ENCODE results near the gene IFNL3. TPM values are rescaled to one million over a fixed set of nuclear protein-coding genes. Genes with fewer than 3 reads are reported as not detected.
"Not testable (repeated sequence)": the region's sequence is repeated elsewhere in the genome, so short reads cannot be mapped to it uniquely, and the experiment has no call there.

Gene IFNL3
- total and polyA plus RNA-seq, 9 of the 15 experiments (the other 6 are each of a cell fraction or from before 2014, with no cell fraction given): not detected

GRCh38 chr19:39275578-39275977, 30.8 kb upstream of the IFNL3 start (continued):
- TF ChIP-seq CBX2 (IDR thresholded peaks at IDR 0.05; ENCODE audit: insufficient read depth, low read length, poor library complexity, severe bottlenecking): no peak
- no peak for TF ChIP-seq CAMTA2 (CRISPR knock-in tag; conservative IDR thresholded peaks at IDR 0.05)
- no peak for TF ChIP-seq ZNF695 (CRISPR knock-in tag; IDR thresholded peaks at IDR 0.05)
- TF ChIP-seq NCOA6 (IDR thresholded peaks at IDR 0.05): no peak
- no peak for TF ChIP-seq STAT5B (CRISPR knock-in tag; IDR thresholded peaks at IDR 0.05)

GRCh38 chr19:39273859-39274258, 29.1 kb upstream of the IFNL3 start:
- FAIRE-seq; BruUV-seq (replicated peaks); H3K4me3 ChIP-seq; intact Hi-C loops (cut with micrococcal nuclease); H3K4me2 ChIP-seq (ENCODE audit: insufficient read depth, low read length); H3K4me1 ChIP-seq (replicated peaks in 1 of 2; ENCODE audit: control insufficient read depth in 2 of 2, insufficient read depth in 2 of 2, low read length in 2 of 2); ATAC-seq; H3K9me1 ChIP-seq (ENCODE audit: control insufficient read depth, insufficient read depth, low read length); H3K36me3 ChIP-seq (ENCODE audit: control insufficient read depth, insufficient read depth, low read length); in situ Hi-C loops (cut with MboI); H4K20me1 ChIP-seq (replicated peaks; ENCODE audit: control insufficient read depth, insufficient read depth, low read length); H3K9me3 ChIP-seq (replicated peaks; ENCODE audit: control insufficient read depth, insufficient read depth, low read depth, low read length); H3K27ac ChIP-seq (ENCODE audit: extremely low read depth, low read depth, low read length); POLR2A ChIA-PET; DNase-seq (ENCODE audit: extremely low read depth in 1 of 4, low spot score in 3 of 4); H3K9ac ChIP-seq (ENCODE audit: insufficient read depth in 1 of 2, low read depth in 2 of 2, low read length in 2 of 2); CTCF ChIA-PET (ENCODE audit: low intra/inter-chr PET ratio); H3K79me2 ChIP-seq (ENCODE audit: control insufficient read depth, insufficient read depth, low read length); H2AFZ ChIP-seq (ENCODE audit: low read depth, low read length); TF ChIP-seq ATF3 (CRISPR knock-in tag; conservative IDR thresholded peaks at IDR 0.05): not testable (repeated sequence)
- peaks cover 12 to 16% of the 10 kb centered on the region in 2 experiments; a peak in 3 of 5 replicates for H3K27me3 ChIP-seq (ENCODE audit: control insufficient read depth in 2 of 2, insufficient read depth in 2 of 2, low read length in 2 of 2)
- TF ChIP-seq CBFA2T3 (IDR thresholded peaks at IDR 0.05) (peak; percentile 35; the same call in 1 of the 2 replicates), ATF3 (IDR thresholded peaks at IDR 0.05) (peak; percentile 54; the same call in 1 of the 2 replicates), DPF2 (IDR thresholded peaks at IDR 0.05) (0 out of 2 replicates have a peak, but pooled peaks have one; percentile 13), EGR1 (conservative IDR thresholded peaks at IDR 0.05) (peak; percentile 40; the same call in 1 of the 2 replicates), KDM1A (IDR thresholded peaks at IDR 0.05) (peak; percentile 26 to 44; a peak in 2 of 4 replicates)
- 22% methylated on average over 5 of the region's 5 CpGs for WGBS (ENCODE audit: insufficient coverage, low coverage, missing lambda C conversion rate)
